Measurements from ENCODE around the gene HS3ST6.
A peak's percentile ranks its signal among the peaks of the same experiment; 100 is the strongest.
"Not testable (repeated sequence)": the region's sequence is repeated elsewhere in the genome, so short reads cannot be mapped to it uniquely, and the experiment has no call there.

The HS3ST6 gene

GRCh38 chr16:1918351-1919326 lies at the start of gene HS3ST6:
Gene HS3ST6, minus strand, starts transcription at chr16:1918415. Its CDS starts 92 bp downstream, at chr16:1918323.
- DNase-seq = no peak

DNA sequence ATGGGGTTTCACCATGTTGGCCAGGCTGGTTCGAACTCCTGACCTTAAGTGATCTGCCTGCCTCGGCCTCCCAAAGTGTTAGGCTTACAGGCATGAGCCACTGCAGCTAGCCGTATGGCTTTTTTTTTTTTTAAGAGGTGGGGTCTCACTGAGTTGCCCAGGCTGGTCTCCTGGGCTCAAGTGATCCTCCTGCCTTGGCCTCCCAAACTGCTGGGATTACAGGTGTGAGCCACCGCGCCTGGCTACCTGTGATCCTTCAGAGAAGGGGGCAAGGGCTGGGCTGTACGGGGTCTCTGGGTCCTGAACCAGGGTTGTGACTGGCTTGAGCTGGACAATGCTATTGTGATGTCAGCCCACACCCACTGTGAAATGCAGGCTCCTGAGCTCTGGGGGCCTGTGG lies 48.2 kb upstream of the HS3ST6 start, which contains the start of gene RNF151:
Gene RNF151 (plus strand): TSS at position 397 of the 400 bp plus-strand sequence. CDS start 26 bp downstream, outside the sequence.
- DNase-seq = no peak

- no peak for DNase-seq
These were observed 47.3 kb upstream of the HS3ST6 start for GRCh38 chr16:1965396-1966001.

GRCh38 chr16:1964506-1965395 lies 46.5 kb upstream of the HS3ST6 start, which contains the start of gene RPS2:
Gene RPS2, minus strand, starts transcription at chr16:1964826. Its CDS starts 201 bp downstream, at chr16:1964625.
- DNase-seq = peak; percentile 99

- no peak for DNase-seq
These were observed 45.7 kb upstream of the HS3ST6 start for GRCh38 chr16:1963806-1964505.

DNA sequence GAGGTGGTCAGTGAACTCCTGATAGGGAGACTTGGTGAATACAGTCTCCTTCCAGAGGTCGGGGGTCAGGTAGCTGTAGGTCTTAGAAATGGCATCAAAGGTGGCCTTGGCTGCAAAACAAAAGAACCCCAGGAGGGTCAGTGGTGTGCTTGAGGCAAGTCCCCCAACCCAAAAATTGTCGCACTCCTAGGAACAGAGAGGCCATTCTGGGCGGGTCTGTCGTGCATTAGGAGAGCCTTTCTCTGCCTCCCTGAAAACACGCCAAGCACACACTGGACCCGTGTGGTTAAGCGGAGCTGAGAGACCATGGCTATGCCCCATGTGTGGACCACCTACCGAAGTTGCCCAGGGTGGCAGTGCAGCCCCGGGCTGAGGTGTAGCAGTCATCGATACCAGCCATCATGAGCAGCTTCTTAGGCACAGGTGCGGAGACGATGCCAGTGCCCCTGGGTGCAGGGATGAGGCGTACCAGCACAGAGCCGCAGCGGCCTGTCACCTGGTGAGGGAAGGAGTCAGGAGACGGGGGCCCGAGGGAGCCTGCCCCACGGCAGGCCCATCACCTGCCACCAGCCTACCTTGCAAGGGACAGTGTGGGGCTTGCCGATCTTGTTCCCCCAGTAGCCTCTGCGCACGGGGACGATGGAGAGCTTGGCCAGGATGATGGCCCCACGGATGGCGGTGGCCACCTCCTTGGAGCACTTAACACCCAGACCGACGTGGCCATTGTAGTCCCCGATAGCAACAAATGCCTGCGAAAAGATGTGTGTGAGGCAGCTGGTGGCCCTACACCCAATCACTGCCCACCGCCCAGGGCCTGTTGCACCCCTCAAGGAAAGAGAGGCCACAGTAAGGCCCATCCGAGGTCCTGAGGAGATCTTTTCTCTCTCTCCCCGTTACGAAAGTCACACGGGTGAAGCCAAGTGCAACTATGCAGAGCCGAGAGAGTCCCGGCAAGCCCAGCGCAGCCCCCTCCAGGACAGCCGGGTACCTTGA lies 44.2 kb upstream of the HS3ST6 start:
- not testable (repeated sequence) for DNase-seq

- no peak for DNase-seq
These were observed 43.4 kb upstream of the HS3ST6 start for GRCh38 chr16:1961651-1962067.

DNA sequence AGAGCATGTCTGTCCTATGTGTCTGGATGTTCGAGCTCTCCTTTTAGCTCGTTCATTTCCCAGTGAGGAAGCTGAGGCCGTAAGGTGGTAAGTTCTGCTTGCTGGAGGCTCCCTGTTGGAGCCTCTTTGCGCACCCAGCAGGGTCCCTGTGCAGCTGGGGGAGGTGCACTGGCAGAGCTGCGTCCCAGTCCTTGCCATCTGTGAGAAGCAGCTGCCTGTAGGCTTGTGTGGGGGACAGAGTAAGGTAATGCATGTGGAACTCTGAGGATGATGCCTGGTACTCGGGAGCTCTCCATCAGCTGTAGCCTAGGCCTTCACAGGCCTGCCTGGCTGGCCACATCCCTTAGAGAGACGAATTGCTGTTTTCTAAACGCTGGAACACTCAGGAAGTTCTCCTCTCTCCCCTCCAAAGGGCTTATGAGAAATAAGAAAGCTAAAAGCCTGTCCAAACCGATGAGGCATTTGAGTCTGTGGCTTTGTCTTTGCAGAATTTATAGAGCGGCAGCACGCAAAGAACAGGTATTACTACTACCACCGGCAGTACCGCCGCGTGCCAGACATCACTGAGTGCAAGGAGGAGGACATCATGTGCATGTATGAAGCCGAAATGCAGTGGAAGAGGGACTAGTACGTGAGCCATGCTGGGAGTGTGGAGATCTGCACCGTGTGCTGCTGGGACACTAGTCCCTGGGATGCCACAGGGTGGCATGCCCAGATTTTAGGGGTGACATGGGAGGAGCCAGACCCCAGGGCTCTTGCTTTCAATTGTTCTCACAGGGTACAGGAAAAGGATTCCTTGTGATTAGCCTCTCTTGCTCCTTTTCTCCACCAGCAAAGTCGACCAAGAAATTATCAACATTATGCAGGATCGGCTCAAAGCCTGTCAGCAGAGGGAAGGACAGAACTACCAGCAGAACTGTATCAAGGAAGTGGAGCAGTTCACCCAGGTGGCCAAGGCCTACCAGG lies 42.7 kb upstream of the HS3ST6 start:
- no peak for DNase-seq

- peak; percentile 70 for DNase-seq
These were observed 41.2 kb upstream of the HS3ST6 start, which contains the start of gene NDUFB10 for GRCh38 chr16:1959269-1960039. Gene NDUFB10, plus strand, starts transcription at chr16:1959538. Its CDS starts 87 bp downstream, at chr16:1959625.

DNA sequence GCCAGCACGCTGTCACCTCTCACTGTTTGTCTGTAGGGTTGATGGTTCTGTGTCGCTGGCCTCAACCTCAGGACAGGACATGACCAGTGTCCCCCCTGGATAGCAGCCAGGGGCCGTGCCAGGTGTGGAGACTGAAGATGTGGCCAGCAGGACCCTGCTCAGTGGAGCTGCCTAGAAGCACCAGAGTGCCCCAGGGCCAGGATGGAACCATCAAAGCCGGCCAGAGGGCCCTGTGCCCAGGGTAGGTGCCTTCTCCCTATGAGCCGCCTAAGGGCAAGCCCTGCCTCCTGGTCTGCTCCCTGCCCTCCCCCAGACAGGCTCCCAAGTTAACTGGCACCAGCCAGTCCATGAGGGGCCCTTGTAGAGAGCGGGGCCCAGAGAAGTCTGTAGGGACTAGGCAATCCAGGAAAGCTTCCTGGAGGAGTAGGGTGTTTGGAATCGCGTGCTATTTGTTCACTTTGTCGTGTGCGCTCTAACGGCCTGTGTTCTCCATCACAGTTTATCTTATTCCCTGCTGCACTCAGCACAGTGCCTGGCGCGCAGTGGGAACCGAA lies 40.6 kb upstream of the HS3ST6 start:
- no peak for DNase-seq

DNA sequence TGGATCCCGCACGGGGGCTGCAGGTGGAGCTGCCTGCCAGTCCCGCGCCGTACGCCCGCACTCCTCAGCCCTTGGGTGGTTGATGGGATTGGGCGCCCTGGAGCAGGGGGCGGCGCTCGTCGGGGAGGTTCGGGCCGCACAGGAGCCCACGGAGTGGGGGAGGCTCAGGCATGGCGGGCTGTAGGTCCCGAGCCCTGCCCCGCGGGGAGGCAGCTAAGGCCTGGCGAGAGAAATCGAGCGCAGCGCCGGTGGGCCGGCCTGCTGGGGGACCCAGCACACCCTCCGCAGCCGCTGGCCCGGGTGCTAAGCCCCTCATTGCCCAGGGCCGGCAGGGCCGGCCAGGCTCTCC lies 39.9 kb upstream of the HS3ST6 start:
- not testable (repeated sequence) for DNase-seq

DNA sequence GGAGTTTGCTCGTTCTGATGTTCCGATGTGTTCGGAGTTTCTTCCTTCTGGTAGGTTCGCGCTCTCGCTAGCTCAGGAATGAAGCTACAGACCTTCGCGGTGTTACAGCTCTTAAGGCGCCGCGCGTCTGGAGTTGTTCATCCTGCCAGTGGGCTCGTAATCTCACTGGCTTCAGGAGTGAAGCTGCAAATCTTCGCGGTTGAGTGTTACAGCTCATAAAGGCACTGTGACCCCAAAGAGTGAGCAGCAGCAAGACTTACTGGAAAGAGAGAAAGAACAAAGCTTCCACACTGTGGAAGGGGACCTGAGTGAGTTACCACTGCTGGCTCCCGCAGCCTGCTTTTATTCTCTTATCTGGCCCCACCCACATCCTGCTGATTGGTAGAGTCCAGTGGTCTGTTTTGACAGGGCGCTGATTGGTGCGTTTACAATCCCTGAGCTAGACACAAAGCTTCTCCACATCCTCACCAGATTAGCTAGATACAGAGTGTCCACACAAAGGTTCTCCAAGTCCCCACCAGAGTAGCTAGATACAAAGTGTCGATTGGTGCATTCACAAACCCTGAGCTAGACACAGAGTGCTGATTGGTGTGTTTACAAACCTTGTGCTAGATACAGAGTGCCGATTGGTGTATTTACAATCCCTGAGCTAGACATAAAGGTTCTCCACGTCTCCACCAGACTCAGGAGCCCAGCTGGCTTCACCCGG lies 39.4 kb upstream of the HS3ST6 start:
- DNase-seq = not testable (repeated sequence)

- no peak for DNase-seq
These were observed 35.5 kb upstream of the HS3ST6 start for GRCh38 chr16:1953734-1954133.

- DNase-seq = no peak
These were observed 32.3 kb upstream of the HS3ST6 start for GRCh38 chr16:1950559-1950958.

DNA sequence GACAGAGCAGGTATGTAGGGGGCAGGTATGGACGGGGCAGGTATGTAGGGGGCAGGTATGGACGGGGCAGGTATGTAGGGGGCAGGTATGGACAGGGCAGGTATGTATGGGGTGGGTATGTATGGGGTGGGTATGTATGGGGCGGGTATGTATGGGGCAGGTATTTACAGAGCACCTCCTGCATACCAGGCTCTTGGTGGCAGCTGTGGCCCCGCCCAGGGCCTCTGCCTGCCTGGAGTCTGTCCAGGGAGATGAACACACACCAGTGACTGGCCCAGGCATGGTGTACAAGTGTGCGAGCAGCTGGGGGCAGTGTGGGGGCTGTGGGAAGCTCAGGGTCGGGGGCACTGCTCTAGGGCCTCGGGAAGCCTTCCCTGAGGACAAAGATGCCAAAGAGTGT lies 31.8 kb upstream of the HS3ST6 start:
- DNase-seq = no peak

GRCh38 chr16:1949507-1949906 lies 31.3 kb upstream of the HS3ST6 start:
- DNase-seq = no peak

GRCh38 chr16:1947369-1947670 lies 29.1 kb upstream of the HS3ST6 start:
- no peak for DNase-seq

Data from 8988T (cell line).